ENCODE measurements around the gene NABP1.

- TF ChIP-seq EZH2phosphoT487 (IDR thresholded peaks at IDR 0.05; ENCODE audit: insufficient read depth, low read depth) (no peak), EZH2 (IDR thresholded peaks at IDR 0.05; ENCODE audit: insufficient read depth, poor library complexity, severe bottlenecking) (no peak)
Measured at GRCh38 chr2:191680639-191681038, 2.7 kb downstream of the NABP1 start.
